WTC11 (cell line): ENCODE results near the gene BMF. TPM values are rescaled to one million over a fixed set of nuclear protein-coding genes. Genes with fewer than 3 reads are reported as not detected.

Experiments used
- ATAC-seq: fragments of 200-7000 bp; cut with Tn5 transposase; 2 replicates; pipeline ENCODE4 v1.10.0; 2021; ENCODE audit warnings: mild to moderate bottlenecking, moderate library complexity
- CTCF ChIA-PET: fragments of 300-600 bp; sonication (Branson Sonifier 250); formaldehyde crosslinking; loops from one replicate; lab custom pipeline; 2021; ENCODE audit warnings: antibody characterized with exemption; lab: Charles Lee
- POLR2A ChIA-PET: fragments of 350-600 bp; sonication (Branson Sonifier 250); formaldehyde crosslinking; loops from one replicate; lab custom pipeline; 2021; ENCODE audit warnings: antibody characterized with exemption; lab: Charles Lee
- DNase-seq: peaks from one replicate; pipeline ENCODE4 v3.0.0; 2021; ENCODE audit warnings: low spot score
- H3K27ac Mint-ChIP-seq: 2 replicates; pipeline ENCODE4 v1.8.0; 2021; ENCODE audit warnings: mixed read lengths
- H3K27me3 Mint-ChIP-seq: 2 replicates; pipeline ENCODE4 v1.8.0; 2021; ENCODE audit warnings: low read depth, mild to moderate bottlenecking, moderate library complexity, mixed read lengths
- H3K36me3 Mint-ChIP-seq: 2 replicates; pipeline ENCODE4 v1.8.0; 2021; ENCODE audit warnings: mixed read lengths
- H3K4me1 Mint-ChIP-seq: 2 replicates; pipeline ENCODE4 v1.8.0; 2022; ENCODE audit warnings: mixed read lengths
- H3K4me3 Mint-ChIP-seq: 2 replicates; pipeline ENCODE4 v1.8.0; 2021; ENCODE audit warnings: mild to moderate bottlenecking, moderate library complexity, mixed read lengths
- H3K9me3 Mint-ChIP-seq: 2 replicates; pipeline ENCODE4 v1.8.0; 2021; ENCODE audit warnings: mixed read lengths
- ATF1 ChIP-seq: sonication (generic); formaldehyde crosslinking; IDR thresholded peaks from 2 replicates; pipeline ENCODE4 v1.8.1; 2023; ENCODE audit warnings: mild to moderate bottlenecking, moderate library complexity, missing genetic modification reagents
- ATF2 ChIP-seq: sonication (generic); formaldehyde crosslinking; IDR thresholded peaks from 2 replicates; pipeline ENCODE4 v1.8.1; 2022; ENCODE audit warnings: low read depth, missing genetic modification reagents, borderline replicate concordance
- CREM ChIP-seq: sonication (generic); formaldehyde crosslinking; IDR thresholded peaks from 2 replicates; pipeline ENCODE4 v1.8.1; 2022; ENCODE audit warnings: mild to moderate bottlenecking, missing genetic modification reagents, moderate library complexity
- EMX1 ChIP-seq: fragments of 250-450 bp; sonication (Bioruptor Pico); IDR thresholded peaks from 2 replicates; pipeline ENCODE4 v1.8.0; 2021; ENCODE audit warnings: mild to moderate bottlenecking
- FOXJ3 ChIP-seq: sonication (generic); formaldehyde crosslinking; IDR thresholded peaks from 2 replicates; pipeline ENCODE4 v1.9.0; 2021; ENCODE audit warnings: missing genetic modification reagents, mild to moderate bottlenecking, borderline replicate concordance
- FOXK1 ChIP-seq: sonication (generic); formaldehyde crosslinking; IDR thresholded peaks from 2 replicates; pipeline ENCODE4 v1.8.0; 2022; ENCODE audit warnings: mild to moderate bottlenecking, moderate library complexity, missing genetic modification reagents
- FOXP1 ChIP-seq: sonication (generic); formaldehyde crosslinking; IDR thresholded peaks from 2 replicates; pipeline ENCODE4 v1.8.0; 2022; ENCODE audit warnings: missing genetic modification reagents, mild to moderate bottlenecking, moderate library complexity, borderline replicate concordance
- KAT7 ChIP-seq: sonication (generic); formaldehyde crosslinking; IDR thresholded peaks from 2 replicates; pipeline ENCODE4 v1.8.1; 2023; ENCODE audit warnings: missing genetic modification reagents, mild to moderate bottlenecking, borderline replicate concordance
- PRDM15 ChIP-seq: sonication (generic); formaldehyde crosslinking; IDR thresholded peaks from 2 replicates; pipeline ENCODE4 v1.8.0; 2022; ENCODE audit warnings: missing genetic modification reagents
- SOX15 ChIP-seq: fragments of 250-450 bp; sonication (Bioruptor Pico); IDR thresholded peaks from 2 replicates; pipeline ENCODE4 v1.9.0; 2021; ENCODE audit warnings: mild to moderate bottlenecking
- SP1 ChIP-seq: sonication (generic); formaldehyde crosslinking; conservative IDR thresholded peaks from 2 replicates; pipeline ENCODE4 v1.8.1; 2022; ENCODE audit warnings: missing genetic modification reagents
- ZNF532 ChIP-seq: fragments of 250-450 bp; sonication (Bioruptor Pico); IDR thresholded peaks from 2 replicates; pipeline ENCODE4 v1.9.0; 2021; ENCODE audit warnings: mild to moderate bottlenecking, borderline replicate concordance
- total RNA-seq: library from RNA; stranded (reverse); gene quantifications from 3 replicates; pipeline ENCODE4 v1.2.3, GENCODE V29; 2021
- TF ChIP-seq, protein P1 (sequence below): fragments of 250-450 bp; sonication (Bioruptor Pico); IDR thresholded peaks from 2 replicates; pipeline ENCODE4 v1.9.0; 2021; ENCODE audit warnings: mild to moderate bottlenecking
- TF ChIP-seq, protein P2 (sequence below): fragments of 250-450 bp; sonication (Bioruptor Pico); IDR thresholded peaks from 2 replicates; pipeline ENCODE4 v1.9.0; 2021; ENCODE audit warnings: moderate library complexity, mild to moderate bottlenecking, inconsistent platforms, borderline replicate concordance
- TF ChIP-seq, protein P3 (sequence below): sonication (generic); formaldehyde crosslinking; IDR thresholded peaks from 2 replicates; pipeline ENCODE4 v1.8.0; 2022; ENCODE audit warnings: mild to moderate bottlenecking, missing genetic modification reagents
- TF ChIP-seq, protein P4 (sequence below): sonication (generic); formaldehyde crosslinking; IDR thresholded peaks from 2 replicates; pipeline ENCODE4 v1.8.0; 2022; ENCODE audit warnings: mild to moderate bottlenecking, missing genetic modification reagents

Gene BMF
- total RNA-seq, 1 experiment from 2014 or later = 36.9 TPM

DNA sequence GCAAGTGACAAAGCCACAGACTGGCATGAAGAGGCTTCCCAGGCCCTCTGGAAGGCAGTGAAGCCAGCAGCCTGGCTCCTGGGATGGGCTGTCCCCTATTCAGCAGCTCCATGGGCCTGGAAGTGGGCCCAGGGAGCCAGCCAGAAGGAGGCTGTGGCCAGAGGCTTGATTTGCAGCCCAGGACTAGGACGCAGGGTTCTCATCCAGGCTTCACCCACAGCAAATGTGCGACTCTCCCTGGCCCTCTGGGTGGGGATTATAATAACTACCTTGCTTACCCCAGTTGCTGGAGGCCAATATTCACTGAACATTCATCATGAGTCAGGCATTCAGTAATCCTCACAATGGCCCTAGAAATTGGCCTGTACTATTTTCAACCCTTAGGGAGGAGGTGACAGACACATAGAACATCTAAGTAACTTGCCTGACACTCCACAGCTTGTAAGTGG lies 45.1 kb downstream of the BMF start:
- POLR2A ChIA-PET = no interaction called here
- Mint-ChIP-seq H3K4me1 (peaks cover 27% of the 10 kb centered on the region), H3K4me3 (no peak overlapping the region), H3K36me3 (no peaks in the 10 kb centered on the region), H3K27me3 (no peaks in the 10 kb centered on the region), H3K27ac (no peak overlapping the region), H3K9me3 (no peaks in the 10 kb centered on the region)
- no peak for DNase-seq
- TF ChIP-seq FOXP1 (CRISPR knock-in tag) (peak; percentile 22; the same call in 1 of the 2 replicates), ATF1 (CRISPR knock-in tag) (no peak), FOXK1 (no peak), SOX15 (CRISPR knock-in tag) (no peak)
- TF ChIP-seq, protein P1, sequence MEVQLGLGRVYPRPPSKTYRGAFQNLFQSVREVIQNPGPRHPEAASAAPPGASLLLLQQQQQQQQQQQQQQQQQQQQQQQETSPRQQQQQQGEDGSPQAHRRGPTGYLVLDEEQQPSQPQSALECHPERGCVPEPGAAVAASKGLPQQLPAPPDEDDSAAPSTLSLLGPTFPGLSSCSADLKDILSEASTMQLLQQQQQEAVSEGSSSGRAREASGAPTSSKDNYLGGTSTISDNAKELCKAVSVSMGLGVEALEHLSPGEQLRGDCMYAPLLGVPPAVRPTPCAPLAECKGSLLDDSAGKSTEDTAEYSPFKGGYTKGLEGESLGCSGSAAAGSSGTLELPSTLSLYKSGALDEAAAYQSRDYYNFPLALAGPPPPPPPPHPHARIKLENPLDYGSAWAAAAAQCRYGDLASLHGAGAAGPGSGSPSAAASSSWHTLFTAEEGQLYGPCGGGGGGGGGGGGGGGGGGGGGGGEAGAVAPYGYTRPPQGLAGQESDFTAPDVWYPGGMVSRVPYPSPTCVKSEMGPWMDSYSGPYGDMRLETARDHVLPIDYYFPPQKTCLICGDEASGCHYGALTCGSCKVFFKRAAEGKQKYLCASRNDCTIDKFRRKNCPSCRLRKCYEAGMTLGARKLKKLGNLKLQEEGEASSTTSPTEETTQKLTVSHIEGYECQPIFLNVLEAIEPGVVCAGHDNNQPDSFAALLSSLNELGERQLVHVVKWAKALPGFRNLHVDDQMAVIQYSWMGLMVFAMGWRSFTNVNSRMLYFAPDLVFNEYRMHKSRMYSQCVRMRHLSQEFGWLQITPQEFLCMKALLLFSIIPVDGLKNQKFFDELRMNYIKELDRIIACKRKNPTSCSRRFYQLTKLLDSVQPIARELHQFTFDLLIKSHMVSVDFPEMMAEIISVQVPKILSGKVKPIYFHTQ = no peak
- ATAC-seq = no peak
- CTCF ChIA-PET = interaction anchor here (1.6 to 7.4 kb wide), 3 partner anchors 18 to 211 kb away, joined by 5 to 85 read pairs (median 6); partner anchors contain the start of gene BMF

DNA sequence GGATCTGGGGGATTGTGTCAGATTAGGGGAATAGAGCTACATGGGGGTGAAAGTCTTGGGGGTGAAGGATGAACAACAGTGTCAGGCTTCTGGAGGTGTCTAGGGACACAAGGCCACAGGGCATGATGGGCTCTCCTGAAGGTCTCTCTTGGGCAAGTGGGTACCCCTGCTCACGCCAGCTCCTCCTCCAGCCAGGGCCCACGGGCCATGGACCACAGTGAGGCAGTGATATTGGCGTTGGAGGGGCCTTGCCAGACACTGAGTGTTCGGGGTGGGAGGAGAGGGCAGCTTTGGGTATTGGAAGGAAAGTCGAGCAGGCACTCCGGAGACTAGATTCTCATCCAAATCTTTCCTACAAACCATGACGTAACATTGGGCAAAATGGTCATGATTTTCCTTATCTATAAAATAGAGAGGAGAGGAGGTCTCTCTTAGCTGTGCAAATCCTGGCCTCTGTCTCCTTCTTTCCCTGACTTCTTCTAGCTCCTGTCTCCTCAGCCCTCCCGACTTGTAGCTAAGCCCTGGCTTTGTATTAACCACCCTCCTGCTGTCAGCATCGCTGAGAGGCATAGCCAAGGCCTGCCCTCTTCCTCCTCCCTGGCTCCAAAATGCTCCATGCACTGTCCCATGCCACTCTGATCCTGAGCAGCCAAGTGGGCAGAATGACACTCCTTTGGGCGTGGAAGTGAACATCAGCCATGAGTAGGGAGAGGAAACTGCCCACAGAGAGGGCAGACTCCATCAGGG lies 45.7 kb downstream of the BMF start:
- DNase-seq = no peak
- CTCF ChIA-PET = interaction anchor here (0.8 to 7.4 kb wide), 4 partner anchors 17 to 212 kb away, joined by 3 to 85 read pairs (median 6); partner anchors contain the start of gene BMF

More for the DNA sequence above, 45.7 kb downstream of the BMF start:
- H3K4me1 Mint-ChIP-seq = peaks cover 22% of the 10 kb centered on the region
- no peak overlapping the region for H3K27ac Mint-ChIP-seq
- no peak for TF ChIP-seq ATF2 (CRISPR knock-in tag)
- no peak for TF ChIP-seq ZNF532 (CRISPR knock-in tag)
- TF ChIP-seq, protein P2, sequence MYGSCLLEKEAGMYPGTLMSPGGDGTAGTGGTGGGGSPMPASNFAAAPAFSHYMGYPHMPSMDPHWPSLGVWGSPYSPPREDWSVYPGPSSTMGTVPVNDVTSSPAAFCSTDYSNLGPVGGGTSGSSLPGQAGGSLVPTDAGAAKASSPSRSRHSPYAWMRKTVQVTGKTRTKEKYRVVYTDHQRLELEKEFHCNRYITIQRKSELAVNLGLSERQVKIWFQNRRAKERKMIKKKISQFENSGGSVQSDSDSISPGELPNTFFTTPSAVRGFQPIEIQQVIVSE = no peak
- no peak for TF ChIP-seq FOXJ3 (CRISPR knock-in tag)
- TF ChIP-seq, protein P3, sequence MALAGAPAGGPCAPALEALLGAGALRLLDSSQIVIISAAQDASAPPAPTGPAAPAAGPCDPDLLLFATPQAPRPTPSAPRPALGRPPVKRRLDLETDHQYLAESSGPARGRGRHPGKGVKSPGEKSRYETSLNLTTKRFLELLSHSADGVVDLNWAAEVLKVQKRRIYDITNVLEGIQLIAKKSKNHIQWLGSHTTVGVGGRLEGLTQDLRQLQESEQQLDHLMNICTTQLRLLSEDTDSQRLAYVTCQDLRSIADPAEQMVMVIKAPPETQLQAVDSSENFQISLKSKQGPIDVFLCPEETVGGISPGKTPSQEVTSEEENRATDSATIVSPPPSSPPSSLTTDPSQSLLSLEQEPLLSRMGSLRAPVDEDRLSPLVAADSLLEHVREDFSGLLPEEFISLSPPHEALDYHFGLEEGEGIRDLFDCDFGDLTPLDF (CRISPR knock-in tag) = no peak
- TF ChIP-seq, protein P4, sequence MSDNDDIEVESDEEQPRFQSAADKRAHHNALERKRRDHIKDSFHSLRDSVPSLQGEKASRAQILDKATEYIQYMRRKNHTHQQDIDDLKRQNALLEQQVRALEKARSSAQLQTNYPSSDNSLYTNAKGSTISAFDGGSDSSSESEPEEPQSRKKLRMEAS (CRISPR knock-in tag) = no peak
- TF ChIP-seq EMX1 = no peak
- no peak for TF ChIP-seq KAT7 (CRISPR knock-in tag)
- no peak for TF ChIP-seq PRDM15 (CRISPR knock-in tag)
- no peak for TF ChIP-seq SP1 (CRISPR knock-in tag)
- no peak for TF ChIP-seq CREM (CRISPR knock-in tag)
- POLR2A ChIA-PET = interaction anchor here (0.6 kb wide), 1 partner anchor 810 kb away, joined by 3 read pairs; no protein-coding TSS in a partner anchor
- no peaks in the 10 kb centered on the region for H3K36me3 Mint-ChIP-seq
- no peaks in the 10 kb centered on the region for H3K27me3 Mint-ChIP-seq
- no peak overlapping the region for H3K4me3 Mint-ChIP-seq
- H3K9me3 Mint-ChIP-seq = no peaks in the 10 kb centered on the region
- no peak for ATAC-seq
